GM10248 (cell line): Measurements from ENCODE around the gene AFG1L.
"Not testable (repeated sequence)": the region's sequence is repeated elsewhere in the genome, so short reads cannot be mapped to it uniquely, and the experiment has no call there.

Source experiments
- CTCF ChIA-PET: fragments of 300-600 bp; sonication (Branson Sonifier 250); formaldehyde crosslinking; extraction: SDS; loops from one replicate; lab custom pipeline; 2021; ENCODE audit warnings: antibody characterized with exemption; lab: Yijun Ruan, JAX
- POLR2A ChIA-PET: fragments of 350-650 bp; sonication (Branson Sonifier 250); formaldehyde crosslinking; extraction: SDS; loops from one replicate; lab custom pipeline; 2020; ENCODE audit warnings: antibody characterized with exemption; lab: Yijun Ruan, JAX
- DNase-seq: peaks from one replicate; pipeline ENCODE4 v3.0.0; 2012; ENCODE audit errors: extremely low spot score
- TF ChIP-seq, protein P1 (sequence below): IDR thresholded peaks from 2 replicates; pipeline ENCODE4 v1.5.1; 2012; ENCODE audit warnings: mild to moderate bottlenecking, low read depth; ENCODE audit errors: extremely low read depth, missing control alignments, control extremely low read depth

The AFG1L gene

DNA sequence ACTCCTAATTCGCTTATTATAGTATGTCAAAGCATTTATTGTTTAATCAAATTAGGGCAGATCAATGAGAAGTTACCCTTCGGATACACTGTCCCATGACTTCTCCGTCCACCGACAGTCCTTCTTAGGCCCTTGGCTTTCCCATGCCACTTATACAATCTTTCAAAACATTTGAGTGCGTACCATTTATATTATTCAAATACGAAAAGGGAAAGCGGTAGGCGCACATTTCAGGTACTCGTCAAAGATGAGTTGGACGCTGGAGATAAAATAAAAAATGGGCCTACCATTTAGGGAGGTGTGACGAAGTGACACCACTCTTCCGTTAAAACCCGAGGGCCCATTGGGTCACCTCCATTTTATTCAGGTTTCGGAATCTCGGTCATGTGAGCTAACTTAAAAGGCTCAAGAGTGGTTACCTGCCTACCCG, 542 bp upstream of the AFG1L start:
- no peak for DNase-seq
- TF ChIP-seq, protein P1, sequence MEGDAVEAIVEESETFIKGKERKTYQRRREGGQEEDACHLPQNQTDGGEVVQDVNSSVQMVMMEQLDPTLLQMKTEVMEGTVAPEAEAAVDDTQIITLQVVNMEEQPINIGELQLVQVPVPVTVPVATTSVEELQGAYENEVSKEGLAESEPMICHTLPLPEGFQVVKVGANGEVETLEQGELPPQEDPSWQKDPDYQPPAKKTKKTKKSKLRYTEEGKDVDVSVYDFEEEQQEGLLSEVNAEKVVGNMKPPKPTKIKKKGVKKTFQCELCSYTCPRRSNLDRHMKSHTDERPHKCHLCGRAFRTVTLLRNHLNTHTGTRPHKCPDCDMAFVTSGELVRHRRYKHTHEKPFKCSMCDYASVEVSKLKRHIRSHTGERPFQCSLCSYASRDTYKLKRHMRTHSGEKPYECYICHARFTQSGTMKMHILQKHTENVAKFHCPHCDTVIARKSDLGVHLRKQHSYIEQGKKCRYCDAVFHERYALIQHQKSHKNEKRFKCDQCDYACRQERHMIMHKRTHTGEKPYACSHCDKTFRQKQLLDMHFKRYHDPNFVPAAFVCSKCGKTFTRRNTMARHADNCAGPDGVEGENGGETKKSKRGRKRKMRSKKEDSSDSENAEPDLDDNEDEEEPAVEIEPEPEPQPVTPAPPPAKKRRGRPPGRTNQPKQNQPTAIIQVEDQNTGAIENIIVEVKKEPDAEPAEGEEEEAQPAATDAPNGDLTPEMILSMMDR: no peak
- CTCF ChIA-PET: interaction anchor here (1.3 to 2.2 kb wide), 3 partner anchors 10 to 33 kb away, joined by 7 to 10 read pairs (median 9); partner anchors contain the start of gene SNX3
- POLR2A ChIA-PET: interaction anchor here (1.1 kb wide), 1 partner anchor 33 kb away, joined by 4 read pairs; no protein-coding TSS in a partner anchor

DNA sequence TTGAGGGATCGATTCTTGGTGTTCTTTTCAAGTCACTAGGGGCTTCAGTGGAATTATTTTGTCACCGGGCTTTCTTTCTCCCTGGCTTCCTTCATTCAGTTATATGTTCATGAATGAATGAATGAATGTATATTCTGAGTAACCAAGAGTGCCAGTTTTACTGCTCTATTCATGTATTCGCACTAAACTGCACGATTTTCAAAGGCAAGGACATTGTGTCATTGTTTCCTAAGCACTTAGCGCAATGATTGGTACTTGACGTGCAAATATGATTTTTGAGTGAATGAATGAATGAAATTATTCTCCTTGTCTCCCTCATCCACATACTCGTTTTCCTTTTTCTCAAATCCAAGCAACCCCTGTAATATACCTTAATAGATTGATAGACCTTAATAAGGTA, 822 bp downstream of the AFG1L start:
- POLR2A ChIA-PET: no interaction called here
- TF ChIP-seq, protein P1: no peak
- no peak for DNase-seq
- CTCF ChIA-PET: interaction anchor here (1.8 to 2.2 kb wide), 2 partner anchors 13 to 35 kb away, joined by 9 to 10 read pairs; partner anchors contain the start of gene SNX3

DNA sequence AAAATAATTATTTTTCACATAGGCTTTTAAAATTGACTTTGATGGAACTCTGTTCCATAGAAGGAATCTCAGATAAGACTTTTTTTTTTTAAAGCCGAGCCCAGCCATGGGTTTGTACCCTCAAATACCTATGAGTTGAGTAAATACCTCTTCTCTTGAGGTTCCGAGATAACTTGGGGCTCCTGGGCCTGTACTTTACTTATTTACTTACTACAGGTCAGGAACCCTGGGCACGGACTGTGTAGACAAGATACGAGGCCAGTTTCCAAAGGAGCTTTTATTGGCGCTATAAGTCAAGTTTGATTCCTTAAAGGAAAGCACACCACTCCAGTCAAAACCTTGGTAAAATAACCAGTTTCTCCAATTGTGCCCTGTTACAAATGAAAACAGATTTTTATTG, 7.5 kb downstream of the AFG1L start:
- no peak for DNase-seq
- TF ChIP-seq, protein P1: no peak
- POLR2A ChIA-PET: no interaction called here
- CTCF ChIA-PET: interaction anchor here (0.9 to 1.0 kb wide), 3 partner anchors 15 to 33 kb away, joined by 3 read pairs; no protein-coding TSS in a partner anchor

DNA sequence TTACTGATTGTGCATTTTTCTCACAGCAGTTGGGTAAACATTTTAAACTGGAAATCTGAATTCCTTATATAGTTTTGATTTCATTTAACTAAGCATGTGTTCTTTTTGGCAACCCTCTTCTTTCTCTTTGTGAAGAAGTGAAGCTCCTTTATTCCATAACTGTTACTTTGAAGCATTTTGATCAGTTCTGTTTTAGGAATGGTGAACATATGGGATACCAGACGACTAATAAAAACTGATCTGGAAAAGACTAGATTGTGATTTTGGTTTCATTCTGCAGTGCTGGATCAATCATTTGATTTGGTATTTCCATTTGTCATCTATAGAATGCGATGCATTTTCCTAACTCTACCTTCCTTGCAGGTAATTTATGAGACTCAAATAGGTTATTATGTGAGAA, 9.8 kb downstream of the AFG1L start:
- TF ChIP-seq, protein P1: no peak
- CTCF ChIA-PET: interaction anchor here (1.0 to 1.7 kb wide), 5 partner anchors 8 to 43 kb away, joined by 3 to 7 read pairs (median 3); partner anchors contain the start of genes AFG1L and SNX3
- POLR2A ChIA-PET: no interaction called here
- no peak for DNase-seq

DNA sequence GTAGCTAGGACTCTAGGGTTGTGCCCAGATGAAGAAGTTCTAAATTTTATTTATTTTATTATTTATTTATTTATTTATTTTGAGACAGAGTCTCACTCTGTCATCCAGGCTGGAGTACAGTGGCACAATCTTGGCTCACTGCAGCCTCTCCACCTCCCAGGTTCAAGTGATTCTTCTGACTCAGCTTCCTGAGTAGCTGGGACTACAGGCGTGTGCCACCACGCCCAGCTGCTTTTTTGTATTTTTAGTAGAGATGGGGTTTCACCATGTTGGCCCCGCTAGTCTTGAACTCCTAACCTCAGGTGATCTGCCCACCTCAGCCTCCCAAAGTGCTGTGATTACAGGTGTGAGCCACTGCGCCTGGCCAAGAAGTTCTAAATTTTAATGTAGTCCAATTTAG, 13.8 kb downstream of the AFG1L start:
- DNase-seq, POLR2A ChIA-PET: not testable (repeated sequence)
- CTCF ChIA-PET: interaction anchor here (1.1 to 3.3 kb wide), 4 partner anchors 10 to 17 kb away, joined by 3 to 15 read pairs (median 8); partner anchors contain the start of gene AFG1L

DNA sequence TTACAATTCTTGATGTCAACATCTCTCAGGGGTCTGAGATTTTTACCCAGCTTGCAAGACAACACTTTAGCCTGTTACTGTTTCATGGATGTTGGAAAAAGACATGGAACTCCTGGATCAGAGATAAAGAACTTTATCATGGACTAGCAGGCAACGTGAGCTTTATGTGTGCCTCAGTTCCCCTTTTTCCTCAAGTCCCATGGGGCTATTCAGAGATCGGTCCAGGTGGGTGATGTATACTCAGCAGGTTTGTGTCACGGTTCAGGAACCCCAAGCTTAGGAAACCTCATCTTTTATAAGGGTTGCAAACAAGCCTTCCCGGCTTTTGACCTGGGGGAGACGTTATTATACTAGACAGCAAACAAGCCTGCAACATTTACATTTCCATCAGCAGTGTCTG, 15.0 kb downstream of the AFG1L start:
- no peak for DNase-seq
- TF ChIP-seq, protein P1: no peak
- ChIA-PET CTCF (interaction anchor here (1.8 to 3.3 kb wide), 2 partner anchors 11 to 49 kb away, joined by 6 to 15 read pairs; partner anchors contain the start of gene SNX3), POLR2A (no interaction called here)

DNA sequence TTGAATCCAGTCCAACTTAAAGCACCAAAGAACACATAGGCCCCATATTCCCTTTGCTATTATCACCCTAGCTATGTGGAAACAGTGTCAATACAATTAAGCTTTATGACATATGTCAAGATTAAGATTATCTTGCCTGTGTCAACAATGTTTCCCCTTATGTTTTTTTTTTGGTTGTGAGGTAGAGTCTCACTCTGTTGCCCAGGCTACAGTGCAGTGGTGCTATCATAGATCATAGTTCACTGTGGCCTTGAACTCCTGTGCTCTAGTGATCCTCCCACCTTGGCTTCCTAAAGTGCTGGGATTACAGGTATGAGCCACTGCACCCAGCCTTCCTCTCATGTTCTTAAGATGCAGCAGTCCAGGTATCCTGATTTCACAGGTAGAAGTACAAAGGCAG, 17.8 kb downstream of the AFG1L start:
- POLR2A ChIA-PET: no interaction called here
- no peak for DNase-seq
- TF ChIP-seq, protein P1: no peak
- CTCF ChIA-PET: interaction anchor here (1.0 kb wide), 1 partner anchor 8 kb away, joined by 3 read pairs; no protein-coding TSS in a partner anchor
